ENCODE measurements around the gene SMC6. TPM values are rescaled to one million over a fixed set of nuclear protein-coding genes. Genes with fewer than 3 reads are reported as not detected.

Gene SMC6
- total RNA-seq, 2 donors from 2014 or later: 10.4 to 13.4 TPM

DNA sequence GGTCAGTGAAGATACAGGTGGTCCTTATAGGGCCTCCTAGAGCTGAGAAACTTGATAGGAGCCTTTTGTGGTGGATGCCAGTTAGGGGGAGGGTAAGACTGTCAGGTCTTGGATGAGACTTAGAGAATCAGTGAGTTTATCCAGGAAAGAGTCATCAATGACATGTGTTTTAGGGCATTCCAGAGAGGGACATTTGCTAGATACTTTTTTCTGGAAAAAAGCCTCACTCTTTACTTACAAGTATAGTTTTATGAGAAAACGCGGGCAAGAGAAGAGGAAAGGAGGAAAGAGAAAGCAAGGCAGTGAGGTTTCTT lies 38.2 kb upstream of the SMC6 start:
- ATAC-seq (ENCODE audit: insufficient number of reproducible peaks, low FRiP score, low read depth) (no peak), DNase-seq (ENCODE audit: low spot score) (no peak)
- TF ChIP-seq, protein P1, sequence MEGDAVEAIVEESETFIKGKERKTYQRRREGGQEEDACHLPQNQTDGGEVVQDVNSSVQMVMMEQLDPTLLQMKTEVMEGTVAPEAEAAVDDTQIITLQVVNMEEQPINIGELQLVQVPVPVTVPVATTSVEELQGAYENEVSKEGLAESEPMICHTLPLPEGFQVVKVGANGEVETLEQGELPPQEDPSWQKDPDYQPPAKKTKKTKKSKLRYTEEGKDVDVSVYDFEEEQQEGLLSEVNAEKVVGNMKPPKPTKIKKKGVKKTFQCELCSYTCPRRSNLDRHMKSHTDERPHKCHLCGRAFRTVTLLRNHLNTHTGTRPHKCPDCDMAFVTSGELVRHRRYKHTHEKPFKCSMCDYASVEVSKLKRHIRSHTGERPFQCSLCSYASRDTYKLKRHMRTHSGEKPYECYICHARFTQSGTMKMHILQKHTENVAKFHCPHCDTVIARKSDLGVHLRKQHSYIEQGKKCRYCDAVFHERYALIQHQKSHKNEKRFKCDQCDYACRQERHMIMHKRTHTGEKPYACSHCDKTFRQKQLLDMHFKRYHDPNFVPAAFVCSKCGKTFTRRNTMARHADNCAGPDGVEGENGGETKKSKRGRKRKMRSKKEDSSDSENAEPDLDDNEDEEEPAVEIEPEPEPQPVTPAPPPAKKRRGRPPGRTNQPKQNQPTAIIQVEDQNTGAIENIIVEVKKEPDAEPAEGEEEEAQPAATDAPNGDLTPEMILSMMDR (IDR thresholded peaks at IDR 0.05): no peak
- H3K27ac ChIP-seq: no peak overlapping the region
- H3K27me3 ChIP-seq (replicated peaks; ENCODE audit: insufficient read depth): no peaks in the 10 kb centered on the region
- no peak overlapping the region for H3K4me3 ChIP-seq
- no peaks in the 10 kb centered on the region for H3K9me3 ChIP-seq
- no peaks in the 10 kb centered on the region for H3K36me3 ChIP-seq
- H3K4me1 ChIP-seq (ENCODE audit: control insufficient read depth in 1 of 2, low read depth in 2 of 2): no peaks in the 10 kb centered on the region

DNA sequence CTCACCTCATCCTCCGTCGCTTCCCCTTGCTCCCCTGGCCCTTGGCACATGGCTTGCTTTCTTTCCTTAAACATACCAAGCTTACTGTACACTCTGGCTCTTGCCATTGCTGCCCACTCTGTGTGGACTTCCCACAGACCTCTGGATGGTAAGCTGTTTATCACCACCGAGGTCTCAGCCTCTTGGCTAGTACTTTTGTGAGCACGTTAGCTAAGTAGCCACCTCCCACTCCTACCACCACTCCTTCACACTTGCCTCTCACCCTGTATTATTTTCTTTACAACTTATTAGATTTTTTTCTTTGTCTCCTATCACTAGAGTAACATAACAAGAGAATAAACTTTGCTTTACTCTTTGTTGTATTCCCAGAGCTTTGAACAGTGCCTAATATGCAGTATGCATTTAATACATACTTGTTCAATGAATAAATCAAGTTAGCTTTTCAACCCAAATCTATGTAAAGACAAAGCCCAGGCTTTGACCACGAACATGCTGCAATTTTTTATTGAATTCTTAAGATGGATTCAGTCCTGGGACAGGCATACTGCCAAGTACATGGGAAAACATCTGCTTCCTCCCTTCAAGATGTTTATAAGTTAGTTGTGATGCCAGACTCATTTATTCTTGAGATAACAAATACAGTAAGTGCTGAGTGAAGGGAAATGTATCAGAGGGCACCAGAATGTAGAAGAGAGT lies 37.7 kb upstream of the SMC6 start:
- Histone ChIP-seq H3K27me3 (replicated peaks; ENCODE audit: insufficient read depth) (no peaks in the 10 kb centered on the region), H3K27ac (no peak overlapping the region), H3K4me1 (ENCODE audit: control insufficient read depth in 1 of 2, low read depth in 2 of 2) (no peaks in the 10 kb centered on the region), H3K36me3 (no peaks in the 10 kb centered on the region), H3K4me3 (no peak overlapping the region), H3K9me3 (no peaks in the 10 kb centered on the region)
- DNase-seq (ENCODE audit: low spot score) (no peak), ATAC-seq (ENCODE audit: insufficient number of reproducible peaks, low FRiP score, low read depth) (no peak)
- TF ChIP-seq, protein P1 (IDR thresholded peaks at IDR 0.05): no peak

DNA sequence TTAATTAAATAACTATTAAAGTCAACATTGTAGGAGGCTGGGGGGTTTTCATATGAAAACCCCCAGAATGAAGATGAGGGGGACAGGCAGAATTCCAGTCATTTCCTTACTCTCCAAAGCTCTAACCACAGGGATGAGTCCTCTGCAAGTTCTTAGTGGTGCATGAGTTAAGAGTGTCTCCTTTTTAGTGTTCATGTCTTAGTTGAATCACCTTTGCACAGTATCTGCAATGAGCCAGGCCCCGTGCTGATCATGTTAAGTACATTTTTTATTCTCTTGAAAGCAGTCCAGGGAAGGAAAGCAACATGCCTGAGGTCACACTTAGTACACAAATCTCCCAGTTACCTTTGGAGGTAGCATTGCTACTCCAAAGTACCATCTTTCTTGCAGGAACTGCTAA lies 36.9 kb upstream of the SMC6 start:
- no peak for DNase-seq (ENCODE audit: low spot score)
- H3K9me3 ChIP-seq: no peaks in the 10 kb centered on the region

DNA sequence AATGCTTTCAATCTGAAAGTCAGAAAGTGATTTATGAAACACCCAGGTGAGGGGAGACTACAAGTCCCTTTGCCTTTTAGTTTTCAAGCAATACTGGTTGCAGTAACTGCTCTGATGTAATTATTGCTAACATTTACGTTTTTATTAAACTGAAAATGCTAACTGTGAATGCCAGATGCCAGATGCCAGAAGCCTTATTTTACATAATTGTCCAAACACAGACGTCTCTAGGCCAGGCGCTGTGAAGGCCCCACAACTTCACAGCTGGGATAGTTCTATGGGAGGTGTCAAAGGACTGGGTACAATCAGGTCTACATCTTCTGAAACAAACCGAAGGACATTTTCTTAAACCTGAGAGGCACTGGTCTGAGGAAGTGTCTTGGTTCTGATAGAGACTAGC lies 35.2 kb upstream of the SMC6 start:
- no peak for DNase-seq (ENCODE audit: low spot score)
- H3K4me1 ChIP-seq (ENCODE audit: control insufficient read depth in 1 of 2, low read depth in 2 of 2): no peaks in the 10 kb centered on the region
- TF ChIP-seq, protein P1 (IDR thresholded peaks at IDR 0.05): no peak
- no peak for ATAC-seq (ENCODE audit: insufficient number of reproducible peaks, low FRiP score, low read depth)
- H3K4me3 ChIP-seq: no peak overlapping the region
- H3K9me3 ChIP-seq: no peaks in the 10 kb centered on the region
- H3K36me3 ChIP-seq: no peaks in the 10 kb centered on the region
- no peak overlapping the region for H3K27ac ChIP-seq
- H3K27me3 ChIP-seq (replicated peaks; ENCODE audit: insufficient read depth): no peaks in the 10 kb centered on the region

More for the DNA sequence above, 36.9 kb upstream of the SMC6 start:
- Histone ChIP-seq H3K4me1 (ENCODE audit: control insufficient read depth in 1 of 2, low read depth in 2 of 2) (no peaks in the 10 kb centered on the region), H3K4me3 (no peak overlapping the region), H3K36me3 (no peaks in the 10 kb centered on the region), H3K27me3 (replicated peaks; ENCODE audit: insufficient read depth) (no peaks in the 10 kb centered on the region), H3K27ac (no peak overlapping the region)
- no peak for ATAC-seq (ENCODE audit: insufficient number of reproducible peaks, low FRiP score, low read depth)
- TF ChIP-seq, protein P1 (IDR thresholded peaks at IDR 0.05): no peak

DNA sequence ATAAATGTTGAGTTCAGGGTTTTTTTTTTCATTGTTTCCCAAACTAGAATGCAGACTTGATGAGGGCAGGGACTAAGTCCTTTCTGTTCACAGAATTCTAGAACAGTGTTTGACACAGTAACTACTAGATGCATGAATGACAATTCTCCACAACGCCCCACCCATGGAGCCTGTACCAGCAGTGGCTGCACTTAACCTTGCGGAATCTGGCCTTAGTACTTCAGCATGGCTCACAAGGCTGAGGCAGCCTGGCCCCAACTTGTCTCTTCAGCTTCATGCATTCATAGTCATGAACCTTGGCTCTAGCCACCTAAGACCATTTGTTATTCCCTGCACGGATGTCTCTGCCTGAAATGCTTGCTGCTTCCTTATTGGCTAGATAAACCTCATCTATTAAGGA lies 33.1 kb upstream of the SMC6 start:
- Histone ChIP-seq H3K4me1 (ENCODE audit: control insufficient read depth in 1 of 2, low read depth in 2 of 2) (no peaks in the 10 kb centered on the region), H3K27me3 (replicated peaks; ENCODE audit: insufficient read depth) (no peaks in the 10 kb centered on the region), H3K9me3 (no peaks in the 10 kb centered on the region), H3K36me3 (no peaks in the 10 kb centered on the region), H3K27ac (no peak overlapping the region), H3K4me3 (no peak overlapping the region)
- TF ChIP-seq, protein P1 (IDR thresholded peaks at IDR 0.05): no peak
- ATAC-seq (ENCODE audit: insufficient number of reproducible peaks, low FRiP score, low read depth): no peak
- DNase-seq (ENCODE audit: low spot score): no peak
